Measurements from ENCODE around the gene TCF19.

- TF ChIP-seq POLR2A (IDR thresholded peaks at IDR 0.05; ENCODE audit: low read depth) (no peak), POLR2AphosphoS5 (IDR thresholded peaks at IDR 0.05) (no peak), EP300 (IDR thresholded peaks at IDR 0.05) (no peak)
- TF ChIP-seq, protein P1, sequence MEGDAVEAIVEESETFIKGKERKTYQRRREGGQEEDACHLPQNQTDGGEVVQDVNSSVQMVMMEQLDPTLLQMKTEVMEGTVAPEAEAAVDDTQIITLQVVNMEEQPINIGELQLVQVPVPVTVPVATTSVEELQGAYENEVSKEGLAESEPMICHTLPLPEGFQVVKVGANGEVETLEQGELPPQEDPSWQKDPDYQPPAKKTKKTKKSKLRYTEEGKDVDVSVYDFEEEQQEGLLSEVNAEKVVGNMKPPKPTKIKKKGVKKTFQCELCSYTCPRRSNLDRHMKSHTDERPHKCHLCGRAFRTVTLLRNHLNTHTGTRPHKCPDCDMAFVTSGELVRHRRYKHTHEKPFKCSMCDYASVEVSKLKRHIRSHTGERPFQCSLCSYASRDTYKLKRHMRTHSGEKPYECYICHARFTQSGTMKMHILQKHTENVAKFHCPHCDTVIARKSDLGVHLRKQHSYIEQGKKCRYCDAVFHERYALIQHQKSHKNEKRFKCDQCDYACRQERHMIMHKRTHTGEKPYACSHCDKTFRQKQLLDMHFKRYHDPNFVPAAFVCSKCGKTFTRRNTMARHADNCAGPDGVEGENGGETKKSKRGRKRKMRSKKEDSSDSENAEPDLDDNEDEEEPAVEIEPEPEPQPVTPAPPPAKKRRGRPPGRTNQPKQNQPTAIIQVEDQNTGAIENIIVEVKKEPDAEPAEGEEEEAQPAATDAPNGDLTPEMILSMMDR (IDR thresholded peaks at IDR 0.05), result no peak
These were observed 50.7 kb downstream of the TCF19 start for GRCh38 chr6:31209137-31209536.

Measured in esophagus muscularis mucosa (tissue), 4 donors.